Activated naive CD4-positive, alpha-beta T cell treated with anti-CD3 and anti-CD28 coated beads, Interleukin-2, amount 50 U/mL, for 72 hours (primary cell): ENCODE data around the gene PSAPL1. TPM values are rescaled to one million over a fixed set of nuclear protein-coding genes. Genes with fewer than 3 reads are reported as not detected.

ENCODE experiments used
- ATAC-seq, 2 donors: fragments of 150-1000 bp; cut with Tn5 transposase; 2 replicates each; pipeline ENCODE4 v1.10.0; 2021; ENCODE audit warnings: mild to moderate bottlenecking in 2 of 2, moderate library complexity in 2 of 2
- DNase-seq, 2 donors: peaks; one replicate each; pipeline ENCODE4 v3.0.0; 2021 to 2022; ENCODE audit warnings: low spot score in 2 of 2
- H3K27ac Mint-ChIP-seq, 2 donors: one replicate each; pipeline ENCODE4 v1.8.0; 2022; ENCODE audit warnings: mild to moderate bottlenecking in 2 of 2, mixed read lengths in 2 of 2
- H3K36me3 Mint-ChIP-seq, 2 donors: one replicate each; pipeline ENCODE4 v1.8.0; 2022; ENCODE audit warnings: mixed read lengths in 2 of 2
- H3K9me3 Mint-ChIP-seq, 2 donors: one replicate each; pipeline ENCODE4 v1.8.0; 2022; ENCODE audit warnings: mixed read lengths in 2 of 2
- total RNA-seq, 2 donors: library from RNA; stranded (reverse); gene quantifications; one replicate each; pipeline ENCODE4 v1.2.3, GENCODE V29; 2022

The PSAPL1 gene
- total RNA-seq, 2 donors from 2014 or later: not detected

DNA sequence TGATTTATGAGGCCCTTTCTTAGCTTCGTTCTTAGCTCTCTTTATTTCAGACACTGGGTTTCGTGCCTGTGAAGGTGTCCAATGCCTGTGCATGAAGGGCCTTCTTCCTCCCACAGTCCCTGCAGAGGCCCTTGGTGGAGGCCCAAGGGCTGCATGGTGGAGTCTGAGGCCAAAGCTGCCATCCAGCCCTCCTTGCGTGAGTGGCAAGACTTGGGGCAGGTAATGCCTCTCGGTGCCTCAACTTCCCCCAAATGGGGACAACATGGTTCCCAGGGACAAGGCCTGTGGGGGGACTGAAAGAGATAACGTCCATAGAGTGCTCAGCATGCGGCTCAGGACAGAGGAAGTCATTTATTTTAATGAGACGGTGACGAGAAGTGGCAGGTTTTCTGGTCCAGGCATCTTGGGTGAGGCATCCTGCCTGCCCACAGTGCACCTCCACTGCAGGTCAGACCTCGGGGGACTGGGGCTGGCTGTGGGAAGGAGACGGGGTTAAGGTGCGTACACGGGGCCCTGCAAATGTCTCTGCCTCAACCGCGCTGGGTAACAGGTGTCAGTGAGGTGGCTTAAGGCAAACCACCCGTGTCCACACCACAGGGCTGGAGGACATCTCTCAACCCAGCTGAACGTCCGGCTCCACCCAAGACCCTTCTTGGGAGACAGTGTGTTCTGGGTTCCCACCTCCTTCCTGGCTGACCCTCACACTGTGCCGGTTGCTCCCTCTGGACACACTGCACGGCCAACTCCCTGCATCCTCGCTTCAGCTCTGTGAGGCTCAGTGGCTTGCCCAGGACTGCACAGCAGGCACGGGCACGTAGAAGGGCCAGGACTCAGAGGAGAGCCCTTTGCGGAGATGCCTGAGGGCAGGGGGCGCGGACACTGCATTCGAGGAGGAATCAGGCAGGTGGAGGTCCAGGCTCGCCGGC is 50.5 kb downstream of the PSAPL1 start:
- peaks cover 7 to 8% of the 10 kb centered on the region in 2 donors for H3K9me3 Mint-ChIP-seq
- H3K36me3 Mint-ChIP-seq: no peaks in the 10 kb centered on the region
- H3K27ac Mint-ChIP-seq: no peak overlapping the region
- ATAC-seq: no peak
- DNase-seq: peak in 1 of 2 donors; percentile 26

- peaks cover 7 to 8% of the 10 kb centered on the region in 2 donors for H3K9me3 Mint-ChIP-seq
- peaks cover 0 to 1% of the 10 kb centered on the region in 2 donors for H3K36me3 Mint-ChIP-seq
- DNase-seq (peak in 1 of 2 donors; percentile 34), ATAC-seq (no peak)
- H3K27ac Mint-ChIP-seq: no peak overlapping the region
These were observed 51.5 kb downstream of the PSAPL1 start for GRCh38 chr4:7383266-7383665.

GRCh38 chr4:7382634-7383014 is 52.1 kb downstream of the PSAPL1 start:
- DNase-seq (no peak), ATAC-seq (no peak)
- H3K27ac Mint-ChIP-seq: peak overlapping the region in 1 of 2 donors; percentile 36
- H3K36me3 Mint-ChIP-seq: peaks cover 0 to 8% of the 10 kb centered on the region in 2 donors
- H3K9me3 Mint-ChIP-seq: peaks cover 4 to 9% of the 10 kb centered on the region in 2 donors

- ATAC-seq (no peak), DNase-seq (peak in 1 of 2 donors; percentile 42)
- Mint-ChIP-seq H3K9me3 (peaks cover 0 to 5% of the 10 kb centered on the region in 2 donors), H3K27ac (no peak overlapping the region), H3K36me3 (peaks cover 0 to 11% of the 10 kb centered on the region in 2 donors)
These were observed 52.7 kb downstream of the PSAPL1 start for GRCh38 chr4:7381890-7382633.

DNA sequence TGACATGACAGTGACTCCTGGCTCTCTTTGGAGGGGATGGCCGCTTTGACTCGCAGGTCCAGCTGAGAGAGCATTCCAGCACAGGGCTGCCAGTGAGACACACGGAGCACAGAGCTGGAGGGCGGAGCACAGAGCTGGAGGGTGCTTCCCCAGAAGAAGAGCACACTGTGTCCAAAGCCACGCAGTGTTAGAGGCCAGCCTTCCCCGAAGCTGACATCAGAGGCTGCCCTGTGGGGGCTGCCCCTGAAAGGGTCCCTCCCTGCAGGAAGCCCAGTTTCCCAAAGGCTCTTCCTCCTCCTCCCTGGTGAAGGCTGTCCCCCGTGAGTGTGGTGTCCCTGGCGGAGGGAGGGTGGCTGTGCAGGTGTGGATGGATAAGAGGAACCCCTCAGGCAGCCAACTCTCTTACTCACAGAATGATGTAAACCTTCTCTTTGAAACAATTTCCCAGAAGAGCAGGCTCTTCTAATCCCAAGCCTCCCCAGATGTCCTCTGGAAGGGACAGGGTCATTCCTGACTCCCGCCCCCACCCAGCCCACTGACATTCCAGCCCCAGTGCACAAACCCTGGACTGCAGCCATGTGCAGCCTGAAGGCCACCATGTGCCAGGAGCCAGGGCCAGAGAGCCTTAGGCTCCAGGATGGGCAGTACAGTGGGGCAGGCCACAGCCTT is 53.4 kb downstream of the PSAPL1 start:
- Mint-ChIP-seq H3K9me3 (peaks cover 0 to 5% of the 10 kb centered on the region in 2 donors), H3K36me3 (peaks cover 0 to 11% of the 10 kb centered on the region in 2 donors), H3K27ac (no peak overlapping the region)
- ATAC-seq (no peak), DNase-seq (peak in 1 of 2 donors; percentile 13)

Other genes with a start within 250 kb of the PSAPL1 start
- gene SORCS2, start 242.4 kb downstream of the PSAPL1 start, total RNA-seq: under 1 TPM in 1 of 2 donors, not detected in 1; 0.25 TPM